NCI-H146 treated with DMSO at 0.1 percent for 48 hours (cell line): ENCODE results near the gene PARD3B.

ENCODE experiments used
- DNase-seq: peaks from one replicate; lab custom pipeline; 2025; ENCODE audit not compliant: unreplicated experiment; lab: John Stamatoyannopoulos, UW

PARD3B gene

DNA sequence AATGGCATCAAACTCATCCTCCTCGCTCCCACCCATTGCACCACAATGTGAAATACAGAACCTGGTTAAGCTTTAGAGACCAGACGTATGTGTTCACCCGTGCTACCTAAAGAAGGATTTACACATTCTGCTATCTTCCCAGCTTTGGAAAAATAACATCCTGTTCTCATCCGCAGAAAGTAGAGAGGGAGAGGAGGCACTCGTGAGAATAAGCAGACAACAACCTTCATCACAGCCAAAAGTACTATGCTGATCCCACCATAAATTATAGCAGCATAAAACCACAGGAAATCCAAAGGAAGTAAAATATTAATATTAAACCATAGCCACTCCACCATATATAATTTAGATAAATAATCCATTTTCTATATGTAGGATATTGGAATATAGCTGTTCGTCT, 1025.4 kb downstream of the PARD3B start:
- DNase-seq, result no peak

DNA sequence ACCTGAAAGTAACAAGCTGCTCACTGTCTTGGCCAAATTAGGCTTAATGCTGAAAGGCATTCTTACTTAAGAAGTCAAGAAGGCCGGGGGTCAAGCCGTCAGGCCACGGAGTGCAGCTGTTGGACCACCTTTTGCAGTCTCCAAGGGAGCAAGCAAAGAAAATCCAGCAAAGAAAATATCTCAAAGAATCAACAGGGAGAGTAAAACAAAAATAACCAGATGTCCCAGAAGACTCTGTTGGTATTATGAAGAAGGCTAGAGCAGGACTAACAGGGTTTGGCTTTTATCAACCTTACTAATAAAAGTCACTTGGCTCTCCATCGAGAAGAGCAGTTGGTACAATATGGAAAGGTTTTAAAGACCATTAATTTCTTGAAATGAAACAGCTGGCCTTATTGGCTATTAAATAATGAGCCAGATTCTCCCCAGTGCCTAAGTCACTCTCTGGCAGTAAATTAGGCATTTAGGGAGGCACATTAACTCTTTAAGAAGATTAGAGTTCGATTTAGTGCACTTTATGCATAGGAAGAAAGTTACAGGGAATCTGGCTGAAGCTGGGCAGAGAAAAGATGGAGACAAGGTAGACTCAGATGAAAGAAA, 1026.2 kb downstream of the PARD3B start:
- no peak for DNase-seq

DNA sequence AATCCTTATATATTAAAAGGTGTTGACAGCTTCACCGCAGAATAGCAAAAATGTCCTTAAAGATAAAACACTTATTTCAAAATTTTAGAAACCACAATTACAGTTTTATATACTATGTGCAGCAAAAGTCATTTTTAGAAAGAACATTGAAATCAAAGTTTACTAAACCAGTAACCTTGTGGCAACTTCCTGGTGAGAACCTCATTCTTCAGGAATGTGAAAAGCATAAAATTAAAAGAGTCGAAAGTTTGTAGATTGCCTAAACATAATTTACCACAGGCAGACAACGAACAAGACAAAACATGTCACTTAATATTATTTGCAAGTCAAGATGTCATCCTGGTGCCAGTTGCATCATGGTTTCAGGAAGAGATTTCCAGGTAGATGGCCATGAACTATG, 1028.7 kb downstream of the PARD3B start:
- DNase-seq, result no peak

DNA sequence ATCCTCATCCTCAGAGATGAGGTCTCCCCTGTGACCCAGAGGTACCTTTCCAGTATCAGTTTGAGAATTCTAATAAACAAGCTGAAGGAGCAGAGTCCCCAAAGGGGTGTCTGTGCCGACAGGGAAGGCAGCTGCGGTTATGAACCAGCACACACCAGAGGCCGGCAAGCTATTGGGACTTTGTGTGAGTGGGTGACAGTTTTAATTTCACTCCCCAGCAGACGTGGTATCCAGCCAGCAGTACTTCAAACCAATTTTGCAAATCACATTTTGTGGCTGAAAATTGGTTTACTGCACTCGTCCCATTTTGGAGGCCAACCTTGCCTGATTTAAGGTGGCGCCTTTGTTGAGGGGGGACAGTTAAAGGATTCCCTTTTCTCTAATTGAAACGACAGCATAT, 1034.1 kb downstream of the PARD3B start:
- no peak for DNase-seq

DNA sequence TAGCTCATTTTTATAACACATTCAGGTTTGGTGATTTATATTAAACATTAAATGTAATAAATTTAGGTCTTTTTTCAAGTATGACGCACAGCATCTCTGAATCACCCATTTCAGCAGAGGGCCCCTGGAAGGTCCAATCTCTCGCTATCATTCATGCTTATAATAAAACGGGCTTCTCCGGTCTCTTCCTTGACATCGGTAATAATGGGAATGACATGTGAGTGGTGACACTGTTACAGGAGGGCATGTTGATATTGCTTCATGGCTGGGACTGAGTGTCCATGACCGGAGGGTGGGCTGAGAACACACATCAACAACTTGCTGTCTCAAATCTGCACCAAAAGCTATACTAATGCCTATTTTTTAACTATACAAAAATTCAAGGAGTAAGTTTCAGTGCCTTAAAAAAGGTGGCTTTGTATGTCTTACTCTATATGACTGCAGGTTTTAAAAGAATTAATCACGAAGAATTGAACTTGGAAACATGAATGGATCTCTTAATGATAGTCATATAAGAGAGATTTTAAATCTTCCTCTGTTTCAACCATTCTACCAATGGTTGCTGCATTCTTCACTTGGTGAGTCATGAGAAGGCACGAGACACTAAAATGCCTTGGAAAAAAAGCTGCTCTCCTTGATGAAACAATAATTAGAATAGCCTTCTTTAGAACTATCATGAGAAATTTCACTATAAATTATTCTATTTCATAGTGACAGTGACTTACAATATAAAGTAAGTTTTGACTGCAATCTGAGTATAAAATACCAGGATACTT, 1035.1 kb downstream of the PARD3B start:
- DNase-seq, result no peak

DNA sequence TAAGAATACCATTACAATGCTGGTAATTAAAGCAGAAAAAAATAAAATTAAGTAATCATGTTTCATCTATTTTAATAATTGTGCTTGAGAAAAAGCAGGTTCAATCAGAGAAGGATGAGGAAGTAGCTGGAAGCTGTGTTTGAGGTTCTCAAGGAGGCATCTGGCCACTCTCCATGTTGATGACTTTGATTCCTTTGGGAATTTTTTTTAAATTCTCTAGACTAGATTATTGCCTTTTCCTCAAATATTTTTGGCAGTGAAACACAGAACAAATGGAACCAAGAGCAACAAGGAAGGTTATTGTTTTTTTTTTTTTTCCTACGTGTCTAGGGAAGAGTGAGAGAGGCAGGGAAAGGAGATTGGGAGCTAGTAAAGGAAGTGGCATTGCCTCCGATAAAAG, 1037.1 kb downstream of the PARD3B start:
- DNase-seq, result no peak

DNA sequence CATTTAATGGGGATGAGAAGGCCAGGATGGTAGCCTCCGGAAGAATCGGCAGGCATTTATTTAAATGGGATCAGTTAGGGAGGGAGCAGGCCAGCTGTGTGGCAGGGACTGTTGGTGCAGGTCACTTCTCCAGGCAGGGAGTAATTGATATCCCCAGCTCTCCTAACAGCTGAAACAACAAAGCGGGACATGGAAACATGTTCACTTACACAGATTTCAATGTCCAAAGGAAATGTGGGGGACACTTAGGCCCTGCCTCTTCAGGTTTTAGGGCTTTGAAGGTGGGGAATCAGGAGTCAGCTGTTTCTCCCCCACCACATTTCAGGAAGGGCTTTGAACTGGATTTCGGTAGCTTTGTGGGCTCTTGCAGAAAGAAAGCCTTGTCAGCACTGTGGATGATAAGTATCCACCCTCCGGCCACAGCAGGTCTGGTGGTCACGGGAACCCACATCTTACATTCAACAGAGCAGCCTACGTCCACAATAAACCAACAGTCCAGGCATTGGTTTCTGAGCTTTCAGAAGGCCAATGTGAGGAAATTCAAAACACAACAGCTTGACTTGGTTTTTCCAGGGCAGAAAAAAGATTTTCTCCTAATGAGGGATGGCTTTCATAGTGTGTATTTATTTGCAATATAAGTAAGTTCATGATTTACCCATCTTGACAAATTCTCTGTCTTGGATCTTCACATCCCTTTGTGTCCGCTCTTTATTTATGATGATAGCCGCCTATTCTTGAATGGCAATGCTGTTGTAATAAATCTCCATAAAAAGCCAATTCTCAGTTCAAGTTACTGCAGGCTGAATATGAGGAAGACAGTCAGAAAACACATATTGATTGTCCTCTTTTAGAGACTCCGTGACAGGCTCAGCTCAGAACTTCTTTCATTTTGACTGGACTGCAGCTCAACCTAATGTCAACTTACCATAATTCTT, 1040.4 kb downstream of the PARD3B start:
- peak; percentile 79 for DNase-seq

DNA sequence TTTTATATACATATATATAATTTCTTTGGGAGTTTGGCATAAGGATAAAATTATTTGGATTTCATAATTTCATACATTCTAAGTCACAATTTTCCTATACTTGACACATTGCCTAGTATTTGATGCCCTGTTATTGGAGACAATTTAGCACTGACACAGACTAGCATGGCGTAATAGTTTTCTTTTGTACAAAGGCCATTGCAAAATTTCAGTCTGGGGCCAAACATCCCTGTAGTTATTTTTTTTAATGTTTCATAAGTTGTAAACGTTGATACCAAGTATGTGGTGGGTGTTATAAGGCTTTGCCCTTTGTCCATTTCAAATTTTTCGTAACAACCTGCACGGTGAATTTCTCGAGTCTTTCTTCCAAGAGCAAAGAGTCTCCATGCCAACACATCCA, 1041.4 kb downstream of the PARD3B start:
- no peak for DNase-seq

DNA sequence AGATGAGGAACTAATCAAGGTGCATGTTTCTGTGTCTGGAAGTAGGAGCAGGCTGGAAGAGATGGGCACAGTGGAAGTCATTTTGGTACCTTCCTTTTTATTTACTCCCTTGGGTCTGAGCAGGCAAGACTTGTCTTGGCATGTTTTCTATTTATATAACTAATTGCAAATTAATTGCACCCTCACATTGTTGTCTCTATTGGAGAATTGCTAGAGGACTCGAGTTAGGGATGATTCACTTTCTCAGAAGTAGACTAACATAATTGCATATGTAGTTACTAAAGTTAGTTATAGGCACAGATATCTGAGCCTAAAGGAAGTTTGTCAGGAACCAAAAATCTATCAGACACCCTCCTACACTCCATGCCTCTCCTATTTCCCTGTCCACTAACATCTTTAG, 1044.2 kb downstream of the PARD3B start:
- peak; percentile 11 for DNase-seq

DNA sequence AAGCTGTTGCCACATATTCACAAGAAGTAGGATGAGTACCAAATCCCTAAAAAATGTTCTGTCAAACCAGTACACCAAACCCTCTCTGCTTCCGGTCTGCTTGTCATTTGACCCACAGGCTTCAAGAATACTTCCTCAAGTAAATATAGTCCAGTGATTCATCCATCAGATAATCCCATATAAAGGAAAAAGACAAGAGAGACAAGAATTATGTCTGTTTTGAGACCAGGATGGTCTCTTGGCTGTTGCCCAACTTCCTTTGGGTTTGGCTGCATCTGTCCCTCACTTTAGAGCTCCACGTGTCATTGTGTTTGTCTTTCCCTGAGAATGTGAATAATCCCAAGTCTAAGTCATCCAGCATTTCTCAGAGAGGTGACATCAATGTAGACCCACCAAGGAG, 1045.5 kb downstream of the PARD3B start:
- DNase-seq, result no peak

DNA sequence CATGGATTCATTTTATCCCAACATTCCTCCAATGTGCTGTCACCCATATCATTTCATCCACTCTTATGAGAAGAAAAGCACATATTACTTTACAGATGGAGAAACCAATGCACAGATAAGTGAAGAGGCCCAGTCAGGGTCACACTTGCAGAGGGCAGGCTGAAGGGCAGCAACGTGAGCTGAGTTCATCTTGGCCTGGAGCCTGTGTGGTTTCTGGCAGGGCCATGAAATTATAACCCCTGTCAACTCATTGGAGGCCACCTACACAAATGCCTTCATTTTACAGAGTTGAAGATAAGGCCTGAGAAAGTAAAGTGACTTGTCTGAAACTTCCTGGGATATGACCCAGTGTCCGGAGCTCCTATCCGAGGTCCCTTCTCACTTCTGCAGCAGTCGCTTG, 1048.6 kb downstream of the PARD3B start:
- DNase-seq, result no peak

DNA sequence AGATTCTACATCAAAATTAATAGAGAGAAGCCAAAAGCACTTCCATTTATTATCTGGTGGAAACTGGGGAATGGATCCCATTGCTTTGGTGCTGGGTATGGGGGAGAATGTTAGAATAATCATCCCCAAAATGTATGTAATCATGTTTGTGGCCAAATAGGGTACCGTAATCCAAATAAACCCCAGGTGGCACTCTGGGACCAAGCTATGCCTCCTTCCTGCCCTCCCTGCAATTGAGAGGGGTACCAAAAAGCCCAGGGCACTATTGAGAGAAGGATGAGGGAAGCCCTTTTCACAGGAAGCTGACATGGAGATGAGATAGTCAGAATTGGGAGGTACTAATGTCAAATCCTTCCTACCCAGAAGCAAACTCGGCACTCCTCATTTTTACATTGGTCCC, 1051.3 kb downstream of the PARD3B start:
- DNase-seq, result no peak

DNA sequence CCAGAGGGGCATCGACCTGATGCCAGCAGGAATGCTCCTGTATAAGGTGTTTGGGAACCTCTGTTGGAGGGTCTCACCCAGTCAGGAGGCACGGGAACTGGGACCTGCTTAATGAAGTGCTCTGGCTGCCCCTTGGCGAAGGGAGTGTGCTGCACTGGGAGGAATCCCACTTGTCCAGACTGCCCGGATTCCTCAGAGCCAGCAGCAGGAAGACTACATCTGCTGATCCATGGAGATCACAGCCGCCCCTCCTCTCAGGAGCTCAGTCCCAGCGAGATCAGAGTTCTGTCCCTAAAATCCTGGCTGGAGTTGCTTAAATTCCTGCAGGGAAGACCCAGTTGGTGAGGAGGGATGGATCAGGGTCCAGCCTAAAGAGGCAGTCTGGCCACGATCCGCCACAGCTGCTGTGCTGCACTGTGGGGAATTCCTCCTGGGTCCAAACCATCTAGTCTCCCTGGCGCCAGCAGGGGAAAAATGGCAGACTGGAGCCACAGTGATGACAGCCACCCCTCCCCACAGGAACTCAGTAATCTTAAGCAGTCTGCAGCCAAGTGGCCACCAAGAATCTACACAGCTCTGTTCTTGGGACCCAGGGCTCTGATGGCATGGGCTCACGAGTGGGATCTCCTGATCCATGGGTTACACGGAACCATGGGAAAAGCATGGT, 1060.5 kb downstream of the PARD3B start:
- no peak for DNase-seq

DNA sequence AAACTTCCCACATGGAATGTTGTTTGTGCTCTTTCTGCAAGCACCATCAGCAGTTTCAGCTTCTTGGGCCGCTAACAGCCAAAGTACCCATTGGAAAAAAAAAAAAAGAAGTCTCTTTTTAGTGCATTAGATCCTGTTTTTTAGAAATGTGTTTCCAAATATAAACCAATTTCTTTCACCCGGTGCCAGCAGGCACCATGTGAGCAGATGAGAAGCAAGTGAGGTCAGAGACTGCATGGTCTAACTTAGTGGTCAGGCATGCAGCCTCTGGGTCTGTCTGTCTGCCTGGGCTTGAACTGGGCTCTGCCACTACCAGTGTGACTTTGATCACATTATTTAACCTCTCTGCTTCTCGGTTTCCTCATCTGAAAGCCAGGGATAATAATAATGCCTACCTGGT, 1061.9 kb downstream of the PARD3B start:
- DNase-seq, result no peak

DNA sequence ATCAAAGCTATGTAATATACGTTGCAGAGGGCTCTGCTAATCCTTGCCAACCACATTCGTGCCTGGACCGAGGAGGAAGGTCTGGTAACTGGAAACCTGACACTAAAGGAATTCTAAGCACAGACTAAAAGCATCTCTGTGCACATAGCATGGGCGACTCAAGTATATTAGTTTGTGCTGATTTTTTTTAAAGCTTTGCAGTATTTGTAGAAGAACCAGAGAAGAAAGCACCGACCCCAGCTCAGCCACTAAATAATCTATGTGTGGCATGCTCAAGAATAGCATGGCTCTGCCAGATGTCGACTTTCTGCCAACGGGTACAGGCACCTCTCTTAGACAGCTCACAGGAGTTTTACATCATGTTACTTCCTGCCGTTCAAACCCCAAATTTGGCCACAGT, 1063.8 kb downstream of the PARD3B start:
- DNase-seq, result no peak

DNA sequence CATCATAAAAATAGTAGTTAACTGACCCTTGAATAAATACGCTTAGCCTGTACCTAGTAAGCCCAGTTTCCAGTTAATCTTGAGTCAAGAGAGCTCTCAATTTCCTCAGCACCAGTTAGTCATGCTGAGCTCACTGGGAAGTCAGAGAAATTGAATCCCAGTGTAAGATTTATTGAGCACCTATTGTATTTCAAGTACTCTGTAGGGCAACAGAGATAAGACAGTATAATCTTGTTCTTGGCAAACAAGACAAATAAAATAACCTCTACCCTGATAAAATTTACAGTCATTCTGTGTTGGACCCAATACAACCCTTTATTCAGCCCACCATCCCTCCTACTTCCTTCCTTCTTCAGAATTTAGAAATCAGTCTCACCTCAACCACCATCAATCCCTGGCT, 1065.2 kb downstream of the PARD3B start:
- DNase-seq, result peak; percentile 27

DNA sequence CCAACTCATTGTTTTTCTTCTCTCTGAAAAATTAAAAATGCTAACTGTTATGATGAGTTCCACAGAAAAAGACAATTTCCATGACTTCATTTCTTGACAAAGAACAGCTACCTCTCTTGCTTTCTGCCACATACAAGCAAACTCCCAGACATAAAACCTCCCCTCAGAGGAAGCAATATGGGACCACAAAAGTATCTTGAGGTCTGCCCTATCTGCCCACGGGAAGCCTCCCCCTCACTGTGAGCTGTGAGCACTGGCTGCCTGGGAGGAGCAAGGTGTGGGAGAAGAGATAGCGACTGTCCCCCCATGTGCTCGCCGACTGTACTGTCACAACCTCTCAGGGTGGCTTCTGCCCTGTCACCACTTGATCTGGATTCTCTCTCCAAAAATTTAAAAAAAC, 1067.4 kb downstream of the PARD3B start:
- no peak for DNase-seq

DNA sequence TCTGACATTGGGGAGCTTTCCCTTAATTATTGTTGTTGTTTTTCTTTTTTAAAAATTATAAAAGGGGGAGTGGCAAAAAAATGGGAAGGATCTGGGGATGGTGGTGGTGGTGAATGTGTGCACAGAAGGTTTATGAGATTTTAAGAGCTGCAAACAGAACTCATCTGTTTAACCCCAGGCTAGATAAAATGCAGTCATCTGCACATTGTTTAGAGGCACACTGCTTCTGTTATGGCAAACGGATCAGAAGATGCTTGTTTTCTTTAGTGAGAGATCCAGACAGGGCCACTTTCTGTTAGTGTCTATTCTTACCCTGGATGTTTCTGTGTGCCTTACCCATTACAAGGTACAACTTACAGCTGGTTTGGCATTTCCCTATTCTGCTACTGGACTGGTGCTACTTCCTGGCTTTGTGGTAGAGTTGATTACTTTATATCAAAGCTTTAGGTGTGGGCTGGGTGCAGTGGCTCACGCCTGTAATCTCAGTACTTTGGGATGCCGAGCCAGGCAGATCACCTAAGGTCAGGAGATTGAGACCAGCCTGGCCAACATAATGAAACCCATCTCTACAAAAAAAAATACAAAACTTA, 1068.8 kb downstream of the PARD3B start:
- DNase-seq, result no peak

DNA sequence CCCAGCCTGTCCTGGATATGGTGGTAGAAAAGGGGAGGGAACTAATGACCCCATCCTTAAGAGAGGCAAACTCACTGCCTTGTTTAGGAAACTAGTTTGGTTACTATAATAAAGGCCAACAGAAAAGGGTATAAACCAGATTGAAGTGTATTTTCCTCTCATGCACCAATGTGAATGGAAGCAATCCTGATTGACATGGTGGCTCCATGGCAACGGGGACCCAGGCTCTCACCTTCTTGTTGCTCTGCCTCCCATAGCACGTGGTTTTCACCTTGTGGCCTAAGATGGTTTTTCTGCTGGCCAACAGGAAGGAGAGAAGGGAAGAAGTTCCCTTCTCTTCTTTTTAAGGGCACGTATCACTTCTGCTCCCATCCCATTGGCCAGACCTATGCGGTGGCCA, 1069.7 kb downstream of the PARD3B start:
- no peak for DNase-seq

DNA sequence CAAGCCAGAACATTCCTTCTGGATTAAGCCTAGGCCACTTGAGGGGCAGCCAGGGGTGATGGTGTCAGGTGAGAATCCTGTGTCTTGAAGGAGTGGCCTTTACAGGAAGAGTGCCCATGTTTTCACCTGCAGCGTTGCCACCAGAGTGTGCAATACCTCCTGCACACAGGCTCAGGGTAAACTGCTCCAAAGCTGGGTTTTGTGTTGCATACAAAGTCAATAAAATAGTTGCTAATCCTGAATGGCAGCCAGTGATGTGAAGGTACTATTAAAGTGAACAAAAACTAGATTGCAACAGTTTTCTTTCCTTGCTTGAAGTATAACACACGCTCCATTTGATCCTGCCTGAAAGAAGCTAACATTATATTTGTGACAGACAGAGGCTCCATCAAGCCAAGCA, 1072.6 kb downstream of the PARD3B start:
- no peak for DNase-seq

DNA sequence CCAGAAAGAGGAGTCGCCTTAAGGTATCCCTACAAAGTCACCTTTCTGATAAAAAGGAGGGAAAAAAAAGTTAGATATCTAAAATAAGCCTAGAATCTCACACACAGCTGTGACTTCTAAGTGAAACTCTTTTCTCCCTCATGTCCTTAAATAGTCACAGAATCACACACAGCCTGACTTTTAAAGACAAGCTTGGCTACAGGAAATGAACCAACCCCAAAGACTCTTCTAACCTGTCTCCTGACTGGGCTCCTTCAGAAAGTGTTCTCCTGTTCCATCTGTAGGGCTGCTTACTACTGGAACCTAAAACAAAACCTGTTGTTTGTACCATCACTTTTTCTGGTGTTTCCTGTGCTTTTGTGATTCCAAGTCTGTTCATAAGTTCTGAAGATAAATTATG, 1074.3 kb downstream of the PARD3B start:
- DNase-seq, result no peak
